SK-N-SH (cell line): ENCODE data around the gene BCO2. TPM values are rescaled to one million over a fixed set of nuclear protein-coding genes. Genes with fewer than 3 reads are reported as not detected.

ENCODE experiments used
- CTCF ChIA-PET: fragments of 300-600, 350-600 bp; formaldehyde crosslinking; extraction: SDS; loops from one replicate; lab custom pipeline; 2021; lab: Yijun Ruan, JAX
- POLR2A ChIA-PET: fragments of 350-600 bp; sonication (Branson Sonifier 250); formaldehyde crosslinking; extraction: SDS; loops from one replicate; lab custom pipeline; 2020; ENCODE audit warnings: antibody characterized with exemption, inconsistent platforms; lab: Yijun Ruan, JAX
- DNase-seq: peaks from one replicate; pipeline ENCODE4 v3.0.0; 2012
- H2AFZ ChIP-seq: fragments of 200-600 bp; sonication (generic); 2 replicates; pipeline ENCODE4 v1.8.1; 2016; ENCODE audit warnings: antibody characterized with exemption, mild to moderate bottlenecking, low read depth
- H3F3A ChIP-seq: fragments of 200-600 bp; sonication (generic); replicated peaks from 2 replicates; pipeline ENCODE3; 2016; ENCODE audit warnings: antibody characterized with exemption, mild to moderate bottlenecking; ENCODE audit not compliant: insufficient read depth
- H3K27ac ChIP-seq, 2 experiments: fragments of 200-500 bp in 1 of 2; fragments of 200-600 bp in 1 of 2; sonication (Bioruptor generic) in 1 of 2; sonication (generic), shearing (Covaris generic) in 1 of 2; 2 replicates each; pipeline versions ENCODE4 v1.5.1 to v1.6.1; 2014 to 2016; ENCODE audit warnings: low read depth in 2 of 2, inconsistent platforms in 1 of 2, low read length in 1 of 2, mild to moderate bottlenecking in 1 of 2, mixed read lengths in 1 of 2
- H3K27me3 ChIP-seq: fragments of 200-600 bp; sonication (generic), shearing (Covaris generic); 2 replicates; pipeline ENCODE4 v1.6.1; 2016; ENCODE audit warnings: mixed run types; ENCODE audit not compliant: insufficient read depth
- H3K36me3 ChIP-seq, 2 experiments: fragments of 200-500 bp in 1 of 2; fragments of 200-600 bp in 1 of 2; sonication (Bioruptor generic) in 1 of 2; sonication (generic) in 1 of 2; replicated peaks in 1 of 2; 2 replicates each; pipeline versions ENCODE3 to v1.5.1; 2014 to 2016; ENCODE audit warnings: low read length in 1 of 2, mild to moderate bottlenecking in 1 of 2; ENCODE audit not compliant: insufficient read depth in 2 of 2, control insufficient read depth in 1 of 2
- H3K4me1 ChIP-seq, 2 experiments: fragments of 200-500 bp in 1 of 2; fragments of 200-600 bp in 1 of 2; sonication (Bioruptor generic) in 1 of 2; sonication (generic), shearing (Covaris generic) in 1 of 2; 2 replicates each; pipeline versions ENCODE4 v1.5.1 to v1.6.1; 2014 to 2016; ENCODE audit warnings: low read depth in 1 of 2, low read length in 1 of 2, mixed run types in 1 of 2; ENCODE audit not compliant: insufficient read depth in 2 of 2, control insufficient read depth in 1 of 2
- H3K4me2 ChIP-seq: fragments of 200-600 bp; sonication (generic), shearing (Covaris generic); 2 replicates; pipeline ENCODE4 v1.6.1; 2017; ENCODE audit warnings: mixed run types
- H3K4me3 ChIP-seq, 2 experiments: fragments of 200-500 bp in 1 of 2; fragments of 200-600 bp in 1 of 2; sonication (Bioruptor generic) in 1 of 2; sonication (generic), shearing (Covaris generic) in 1 of 2; 2 replicates each; pipeline versions ENCODE4 v1.5.1 to v1.8.1; 2014 to 2016; ENCODE audit warnings: low read depth in 2 of 2, inconsistent platforms in 1 of 2, low read length in 1 of 2, mild to moderate bottlenecking in 1 of 2, mixed read lengths in 1 of 2, moderate library complexity in 1 of 2
- H3K79me2 ChIP-seq: fragments of 200-600 bp; sonication (generic); 2 replicates; pipeline ENCODE4 v1.8.1; 2017; ENCODE audit warnings: mild to moderate bottlenecking; ENCODE audit not compliant: insufficient read depth
- H3K9ac ChIP-seq: fragments of 200-600 bp; sonication (generic); 2 replicates; pipeline ENCODE4 v1.6.1; 2017; ENCODE audit warnings: mixed run types
- H3K9me2 ChIP-seq: fragments of 200-600 bp; sonication (generic); 2 replicates; pipeline ENCODE4 v1.6.1; 2017; ENCODE audit warnings: mixed run types
- H3K9me3 ChIP-seq: fragments of 200-600 bp; sonication (generic); 2 replicates; pipeline ENCODE4 v1.6.1; 2017; ENCODE audit warnings: mixed run types, mild to moderate bottlenecking, moderate library complexity
- H4K20me1 ChIP-seq: fragments of 200-600 bp; sonication (generic); 2 replicates; pipeline ENCODE4 v1.6.1; 2017; ENCODE audit warnings: mild to moderate bottlenecking, mixed run types; ENCODE audit not compliant: insufficient read depth
- CHD2 ChIP-seq: fragments of 150-350 bp; IDR thresholded peaks from 2 replicates; pipeline ENCODE4 v1.6.1; 2018; ENCODE audit warnings: low read length; ENCODE audit not compliant: partially characterized antibody
- EZH2phosphoT487 ChIP-seq: fragments of 200-600 bp; sonication (generic); IDR thresholded peaks from 2 replicates; pipeline ENCODE4 v1.6.1; 2017; ENCODE audit warnings: low read depth, mixed run types, mild to moderate bottlenecking, antibody characterized with exemption, moderate library complexity, borderline replicate concordance
- FOXJ3 ChIP-seq: sonication (generic); formaldehyde crosslinking; IDR thresholded peaks from 2 replicates; pipeline ENCODE4 v1.5.1; 2020; ENCODE audit warnings: mild to moderate bottlenecking, missing genetic modification reagents
- FOXM1 ChIP-seq: IDR thresholded peaks from 2 replicates; pipeline ENCODE4 v1.4.0; 2012; ENCODE audit warnings: low read depth, mild to moderate bottlenecking
- GABPA ChIP-seq: IDR thresholded peaks from 2 replicates; pipeline ENCODE4 v1.4.0; 2012; ENCODE audit warnings: low read depth, mild to moderate bottlenecking
- IRF3 ChIP-seq: fragments of 150-350 bp; IDR thresholded peaks from 2 replicates; pipeline ENCODE4 v1.6.1; 2016; ENCODE audit warnings: mild to moderate bottlenecking, low read depth, low read length
- NFIC ChIP-seq: IDR thresholded peaks from 2 replicates; pipeline ENCODE4 v1.4.0; 2012; ENCODE audit warnings: borderline replicate concordance
- PBX3 ChIP-seq: IDR thresholded peaks from 2 replicates; pipeline ENCODE4; 2012
- RCOR1 ChIP-seq: fragments of 150-350 bp; IDR thresholded peaks from 2 replicates; pipeline ENCODE4 v1.6.1; 2017; ENCODE audit warnings: antibody characterized with exemption, low read length
- REST ChIP-seq: IDR thresholded peaks from 2 replicates; pipeline ENCODE4 v1.6.1; 2012; ENCODE audit warnings: mild to moderate bottlenecking, low read depth, low read length, moderate library complexity
- RXRA ChIP-seq: IDR thresholded peaks from 2 replicates; pipeline ENCODE4 v1.4.0; 2012; ENCODE audit warnings: low read depth, mild to moderate bottlenecking, borderline replicate concordance
- SMC3 ChIP-seq: IDR thresholded peaks from 2 replicates; pipeline ENCODE4 v1.6.1; 2012; ENCODE audit warnings: low read depth, low read length, improper control_type of control experiment
- TAF1 ChIP-seq: IDR thresholded peaks from 2 replicates; pipeline ENCODE4 v1.6.1; 2012; ENCODE audit warnings: low read depth, mild to moderate bottlenecking, low read length, moderate library complexity, borderline replicate concordance
- TCF12 ChIP-seq: IDR thresholded peaks from 2 replicates; pipeline ENCODE4 v1.4.0; 2012
- YY1 ChIP-seq: IDR thresholded peaks from 2 replicates; pipeline ENCODE4 v1.4.0; 2012; ENCODE audit warnings: low read depth, mild to moderate bottlenecking
- ZBTB33 ChIP-seq: IDR thresholded peaks from 2 replicates; pipeline ENCODE4 v1.4.0; 2012; ENCODE audit warnings: low read depth, borderline replicate concordance
- WGBS: methylation state at CpG from one replicate; pipeline ENCODE4 v1.1.6; 2017; ENCODE audit warnings: low lambda C conversion rate; 5-methylcytosine and 5-hydroxymethylcytosine counted together
- polyA plus RNA-seq, 3 experiments: library from polyadenylated mRNA; depleted of rRNA; stranded (reverse); fragments of >200 nt; gene quantifications; 2 replicates each; pipeline ENCODE4 v1.2.3, GENCODE V29; 2012

The BCO2 gene
- polyA plus RNA-seq, 1 of the 3 experiments (the other 2 are of a cell fraction), result 0.87 TPM

- Histone ChIP-seq H3K4me3 (no peak overlapping the region), H4K20me1 (no peaks in the 10 kb centered on the region), H3K79me2 (no peaks in the 10 kb centered on the region), H3F3A (no peaks in the 10 kb centered on the region), H3K9ac (no peak overlapping the region), H3K4me1 (no peaks in the 10 kb centered on the region), H3K9me3 (no peaks in the 10 kb centered on the region), H3K4me2 (no peak overlapping the region), H3K27ac (no peak overlapping the region), H3K27me3 (no peaks in the 10 kb centered on the region), H3K36me3 (no peaks in the 10 kb centered on the region), H3K9me2 (no peaks in the 10 kb centered on the region), H2AFZ (no peak overlapping the region)
- ChIA-PET POLR2A (no interaction called here), CTCF (interaction anchor here (1.1 to 2.8 kb wide), 4 partner anchors 10 to 37 kb away, joined by 3 to 15 read pairs (median 6); partner anchors contain the start of gene BCO2)
- TF ChIP-seq TAF1, result no peak
- TF ChIP-seq CHD2, result no peak
- no peak for TF ChIP-seq TCF12
- no peak for TF ChIP-seq IRF3
- no peak for TF ChIP-seq FOXJ3
- no peak for TF ChIP-seq GABPA
- TF ChIP-seq PBX3, result no peak
- TF ChIP-seq FOXM1, result no peak
- no peak for TF ChIP-seq ZBTB33
- no peak for DNase-seq
- WGBS, result 91% methylated on average over 5 of the region's 5 CpGs
Observed at GRCh38 chr11:112150517-112150916, 24.8 kb upstream of the BCO2 start.

- CTCF ChIA-PET, result interaction anchor here (1.7 to 1.8 kb wide), 2 partner anchors 19 to 43 kb away, joined by 6 to 7 read pairs; partner anchors contain the start of gene BCO2
- Histone ChIP-seq H3K79me2 (no peaks in the 10 kb centered on the region), H3K9ac (no peak overlapping the region), H2AFZ (no peak overlapping the region), H3K36me3 (no peaks in the 10 kb centered on the region), H3K9me2 (no peaks in the 10 kb centered on the region), H3K9me3 (no peaks in the 10 kb centered on the region), H3K4me3 (no peak overlapping the region), H3K4me1 (peaks cover 0 to 15% of the 10 kb centered on the region in 2 experiments; a peak in 1 of 4 replicates), H3K4me2 (no peak overlapping the region), H3K27ac (peak overlapping the region in 1 of 2 experiments; percentile 88; a peak in 2 of 4 replicates), H3F3A (peaks cover 11% of the 10 kb centered on the region), H3K27me3 (no peaks in the 10 kb centered on the region), H4K20me1 (no peaks in the 10 kb centered on the region)
- DNase-seq, result no peak
- POLR2A ChIA-PET, result no interaction called here
- TF ChIP-seq SMC3, result no peak
- TF ChIP-seq REST, result no peak
- no peak for TF ChIP-seq EZH2phosphoT487
- TF ChIP-seq TCF12, result no peak
- TF ChIP-seq YY1, result no peak
- no peak for TF ChIP-seq RCOR1
- no peak for TF ChIP-seq NFIC
- no peak for TF ChIP-seq FOXM1
- no peak for TF ChIP-seq RXRA
- 86% methylated on average over 5 of the region's 5 CpGs for whole genome bisulfite sequencing
Observed at GRCh38 chr11:112156153-112156955, 19.0 kb upstream of the BCO2 start.
